ENCODE data around the gene DSCAM.

GRCh38 chr21:40057331-40057730 lies 789.6 kb downstream of the DSCAM start:
- TF ChIP-seq CTCF (IDR thresholded peaks at IDR 0.05 in 2 of 3, conservative IDR thresholded peaks at IDR 0.05 in 1 of 3; ENCODE audit: borderline replicate concordance in 1 of 3, insufficient read depth in 1 of 3, low read depth in 2 of 3, low read length in 2 of 3) (no peak), FOSL1 (IDR thresholded peaks at IDR 0.05; ENCODE audit: low read depth) (no peak), JUND (IDR thresholded peaks at IDR 0.05) (no peak), POLR2AphosphoS5 (IDR thresholded peaks at IDR 0.05; ENCODE audit: low read depth, low read length) (no peak), ZBTB33 (IDR thresholded peaks at IDR 0.05; ENCODE audit: extremely low read depth, insufficient replicate concordance, low read length) (no peak), EGR1 (IDR thresholded peaks at IDR 0.05; ENCODE audit: low read depth) (no peak), POLR2A (IDR thresholded peaks at IDR 0.05; ENCODE audit: borderline replicate concordance, extremely low read depth, insufficient read depth, insufficient read length) (no peak), ATF3 (IDR thresholded peaks at IDR 0.05) (no peak), EZH2 (IDR thresholded peaks at IDR 0.05) (no peak), MAX (IDR thresholded peaks at IDR 0.05) (no peak), SIN3A (IDR thresholded peaks at IDR 0.05; ENCODE audit: low read depth) (no peak), CEBPB (IDR thresholded peaks at IDR 0.05; ENCODE audit: low read depth) (no peak)

All from HCT116 (cell line).